Fibroblast of peridontal ligament (primary cell): Measurements from ENCODE around the gene MCCD1.

Experiments
- DNase-seq: peaks from one replicate; pipeline ENCODE4 v3.0.0-alpha.2; 2010; ENCODE audit errors: extremely low read depth

MCCD1 gene

DNA sequence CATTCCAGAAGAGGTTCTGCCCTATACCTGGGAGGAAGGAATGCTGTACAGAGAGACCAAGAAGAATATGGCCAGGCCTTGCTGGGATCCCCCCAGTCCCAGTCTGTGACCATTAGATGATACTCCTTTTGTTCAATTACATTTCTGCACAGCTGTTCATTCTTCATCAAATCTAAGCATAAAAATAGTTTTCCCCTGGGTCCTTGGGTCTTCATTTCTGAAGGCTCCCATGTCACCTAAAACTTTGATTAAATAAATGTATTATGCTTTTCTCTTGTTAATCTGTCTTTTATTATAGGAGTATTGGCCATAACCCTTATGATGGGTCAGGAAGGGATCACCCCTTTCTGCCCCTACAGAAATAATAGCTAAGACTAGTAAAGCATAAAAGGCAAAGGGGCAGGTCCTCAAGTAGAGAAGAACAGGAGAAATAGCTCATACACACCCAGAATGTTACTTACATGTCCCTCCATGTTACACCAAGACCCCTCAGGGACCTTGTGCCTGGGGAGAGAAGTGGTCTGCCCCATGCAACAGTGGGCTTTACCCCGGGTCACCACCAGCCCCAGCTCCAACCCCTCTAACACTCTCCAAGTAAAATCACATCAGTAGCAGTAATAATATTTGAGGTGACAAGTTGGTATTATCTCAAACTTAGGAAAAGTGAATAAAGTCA lies 41.2 kb downstream of the MCCD1 start:
- no peak for DNase-seq

DNA sequence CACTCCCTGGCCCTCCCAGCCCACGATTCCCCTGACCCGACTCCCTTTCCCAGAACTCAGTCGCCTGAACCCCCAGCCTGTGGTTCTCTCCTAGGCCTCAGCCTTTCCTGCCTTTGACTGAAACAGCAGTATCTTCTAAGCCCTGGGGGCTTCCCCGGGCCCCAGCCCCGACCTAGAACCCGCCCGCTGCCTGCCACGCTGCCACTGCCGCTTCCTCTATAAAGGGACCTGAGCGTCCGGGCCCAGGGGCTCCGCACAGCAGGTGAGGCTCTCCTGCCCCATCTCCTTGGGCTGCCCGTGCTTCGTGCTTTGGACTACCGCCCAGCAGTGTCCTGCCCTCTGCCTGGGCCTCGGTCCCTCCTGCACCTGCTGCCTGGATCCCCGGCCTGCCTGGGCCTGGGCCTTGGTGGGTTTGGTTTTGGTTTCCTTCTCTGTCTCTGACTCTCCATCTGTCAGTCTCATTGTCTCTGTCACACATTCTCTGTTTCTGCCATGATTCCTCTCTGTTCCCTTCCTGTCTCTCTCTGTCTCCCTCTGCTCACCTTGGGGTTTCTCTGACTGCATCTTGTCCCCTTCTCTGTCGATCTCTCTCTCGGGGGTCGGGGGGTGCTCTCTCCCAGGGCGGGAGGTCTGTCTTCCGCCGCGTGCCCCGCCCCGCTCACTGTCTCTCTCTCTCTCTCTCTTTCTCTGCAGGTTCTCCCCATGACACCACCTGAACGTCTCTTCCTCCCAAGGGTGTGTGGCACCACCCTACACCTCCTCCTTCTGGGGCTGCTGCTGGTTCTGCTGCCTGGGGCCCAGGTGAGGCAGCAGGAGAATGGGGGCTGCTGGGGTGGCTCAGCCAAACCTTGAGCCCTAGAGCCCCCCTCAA lies 43.5 kb downstream of the MCCD1 start, which contains the start of gene LTA:
LTA (plus strand) TSS at position 249 of the 871 bp plus-strand sequence; CDS start at position 703, 454 bp downstream.
- DNase-seq, result no peak

DNA sequence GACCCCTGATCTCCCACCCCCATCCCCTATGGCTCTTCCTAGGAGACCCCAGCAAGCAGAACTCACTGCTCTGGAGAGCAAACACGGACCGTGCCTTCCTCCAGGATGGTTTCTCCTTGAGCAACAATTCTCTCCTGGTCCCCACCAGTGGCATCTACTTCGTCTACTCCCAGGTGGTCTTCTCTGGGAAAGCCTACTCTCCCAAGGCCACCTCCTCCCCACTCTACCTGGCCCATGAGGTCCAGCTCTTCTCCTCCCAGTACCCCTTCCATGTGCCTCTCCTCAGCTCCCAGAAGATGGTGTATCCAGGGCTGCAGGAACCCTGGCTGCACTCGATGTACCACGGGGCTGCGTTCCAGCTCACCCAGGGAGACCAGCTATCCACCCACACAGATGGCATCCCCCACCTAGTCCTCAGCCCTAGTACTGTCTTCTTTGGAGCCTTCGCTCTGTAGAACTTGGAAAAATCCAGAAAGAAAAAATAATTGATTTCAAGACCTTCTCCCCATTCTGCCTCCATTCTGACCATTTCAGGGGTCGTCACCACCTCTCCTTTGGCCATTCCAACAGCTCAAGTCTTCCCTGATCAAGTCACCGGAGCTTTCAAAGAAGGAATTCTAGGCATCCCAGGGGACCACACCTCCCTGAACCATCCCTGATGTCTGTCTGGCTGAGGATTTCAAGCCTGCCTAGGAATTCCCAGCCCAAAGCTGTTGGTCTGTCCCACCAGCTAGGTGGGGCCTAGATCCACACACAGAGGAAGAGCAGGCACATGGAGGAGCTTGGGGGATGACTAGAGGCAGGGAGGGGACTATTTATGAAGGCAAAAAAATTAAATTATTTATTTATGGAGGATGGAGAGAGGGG lies 44.7 kb downstream of the MCCD1 start:
- no peak for DNase-seq

DNA sequence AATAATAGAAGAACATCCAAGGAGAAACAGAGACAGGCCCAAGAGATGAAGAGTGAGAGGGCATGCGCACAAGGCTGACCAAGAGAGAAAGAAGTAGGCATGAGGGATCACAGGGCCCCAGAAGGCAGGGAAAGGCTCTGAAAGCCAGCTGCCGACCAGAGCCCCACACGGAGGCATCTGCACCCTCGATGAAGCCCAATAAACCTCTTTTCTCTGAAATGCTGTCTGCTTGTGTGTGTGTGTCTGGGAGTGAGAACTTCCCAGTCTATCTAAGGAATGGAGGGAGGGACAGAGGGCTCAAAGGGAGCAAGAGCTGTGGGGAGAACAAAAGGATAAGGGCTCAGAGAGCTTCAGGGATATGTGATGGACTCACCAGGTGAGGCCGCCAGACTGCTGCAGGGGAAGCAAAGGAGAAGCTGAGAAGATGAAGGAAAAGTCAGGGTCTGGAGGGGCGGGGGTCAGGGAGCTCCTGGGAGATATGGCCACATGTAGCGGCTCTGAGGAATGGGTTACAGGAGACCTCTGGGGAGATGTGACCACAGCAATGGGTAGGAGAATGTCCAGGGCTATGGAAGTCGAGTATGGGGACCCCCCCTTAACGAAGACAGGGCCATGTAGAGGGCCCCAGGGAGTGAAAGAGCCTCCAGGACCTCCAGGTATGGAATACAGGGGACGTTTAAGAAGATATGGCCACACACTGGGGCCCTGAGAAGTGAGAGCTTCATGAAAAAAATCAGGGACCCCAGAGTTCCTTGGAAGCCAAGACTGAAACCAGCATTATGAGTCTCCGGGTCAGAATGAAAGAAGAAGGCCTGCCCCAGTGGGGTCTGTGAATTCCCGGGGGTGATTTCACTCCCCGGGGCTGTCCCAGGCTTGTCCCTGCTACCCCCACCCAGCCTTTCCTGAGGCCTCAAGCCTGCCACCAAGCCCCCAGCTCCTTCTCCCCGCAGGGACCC lies 45.6 kb downstream of the MCCD1 start:
- DNase-seq, result no peak

GRCh38 chr6:31575335-31575901 lies 46.7 kb downstream of the MCCD1 start, which contains the start of gene TNF:
TSS of gene TNF (plus strand) at chr6:31575565. CDS start at chr6:31575742, 177 bp downstream.
- DNase-seq, result no peak

- DNase-seq, result no peak
These were observed 47.4 kb downstream of the MCCD1 start for GRCh38 chr6:31575952-31576685.

DNA sequence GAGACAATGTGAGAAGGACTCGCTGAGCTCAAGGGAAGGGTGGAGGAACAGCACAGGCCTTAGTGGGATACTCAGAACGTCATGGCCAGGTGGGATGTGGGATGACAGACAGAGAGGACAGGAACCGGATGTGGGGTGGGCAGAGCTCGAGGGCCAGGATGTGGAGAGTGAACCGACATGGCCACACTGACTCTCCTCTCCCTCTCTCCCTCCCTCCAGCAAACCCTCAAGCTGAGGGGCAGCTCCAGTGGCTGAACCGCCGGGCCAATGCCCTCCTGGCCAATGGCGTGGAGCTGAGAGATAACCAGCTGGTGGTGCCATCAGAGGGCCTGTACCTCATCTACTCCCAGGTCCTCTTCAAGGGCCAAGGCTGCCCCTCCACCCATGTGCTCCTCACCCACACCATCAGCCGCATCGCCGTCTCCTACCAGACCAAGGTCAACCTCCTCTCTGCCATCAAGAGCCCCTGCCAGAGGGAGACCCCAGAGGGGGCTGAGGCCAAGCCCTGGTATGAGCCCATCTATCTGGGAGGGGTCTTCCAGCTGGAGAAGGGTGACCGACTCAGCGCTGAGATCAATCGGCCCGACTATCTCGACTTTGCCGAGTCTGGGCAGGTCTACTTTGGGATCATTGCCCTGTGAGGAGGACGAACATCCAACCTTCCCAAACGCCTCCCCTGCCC lies 48.3 kb downstream of the MCCD1 start:
- no peak for DNase-seq

- DNase-seq, result no peak
These were observed 48.8 kb downstream of the MCCD1 start for GRCh38 chr6:31577579-31577966.

GRCh38 chr6:31578184-31579118 lies 49.7 kb downstream of the MCCD1 start:
- DNase-seq, result no peak

DNA sequence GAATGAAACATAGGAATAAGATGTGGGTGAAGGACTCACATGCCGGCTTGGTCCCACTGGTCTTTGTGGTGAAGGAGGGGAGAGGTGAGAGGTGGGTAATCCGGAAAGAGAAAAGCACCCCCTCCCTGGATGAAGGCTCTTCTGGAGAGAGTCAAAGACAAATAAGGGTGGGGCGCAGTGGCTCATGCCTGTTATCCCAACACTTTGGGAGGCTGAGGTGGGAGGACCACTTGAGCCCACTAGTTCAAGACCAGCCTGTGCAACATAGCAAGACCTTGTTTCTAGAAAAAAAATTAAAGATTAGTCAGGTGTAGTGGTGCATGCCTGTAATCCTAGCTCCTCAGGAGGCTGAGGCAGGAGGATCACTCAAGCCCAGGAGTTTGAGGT lies 50.4 kb downstream of the MCCD1 start:
- no peak for DNase-seq
